ENCODE measurements around the gene CYGB.
"Not testable (repeated sequence)": the region's sequence is repeated elsewhere in the genome, so short reads cannot be mapped to it uniquely, and the experiment has no call there.

CYGB gene

DNA sequence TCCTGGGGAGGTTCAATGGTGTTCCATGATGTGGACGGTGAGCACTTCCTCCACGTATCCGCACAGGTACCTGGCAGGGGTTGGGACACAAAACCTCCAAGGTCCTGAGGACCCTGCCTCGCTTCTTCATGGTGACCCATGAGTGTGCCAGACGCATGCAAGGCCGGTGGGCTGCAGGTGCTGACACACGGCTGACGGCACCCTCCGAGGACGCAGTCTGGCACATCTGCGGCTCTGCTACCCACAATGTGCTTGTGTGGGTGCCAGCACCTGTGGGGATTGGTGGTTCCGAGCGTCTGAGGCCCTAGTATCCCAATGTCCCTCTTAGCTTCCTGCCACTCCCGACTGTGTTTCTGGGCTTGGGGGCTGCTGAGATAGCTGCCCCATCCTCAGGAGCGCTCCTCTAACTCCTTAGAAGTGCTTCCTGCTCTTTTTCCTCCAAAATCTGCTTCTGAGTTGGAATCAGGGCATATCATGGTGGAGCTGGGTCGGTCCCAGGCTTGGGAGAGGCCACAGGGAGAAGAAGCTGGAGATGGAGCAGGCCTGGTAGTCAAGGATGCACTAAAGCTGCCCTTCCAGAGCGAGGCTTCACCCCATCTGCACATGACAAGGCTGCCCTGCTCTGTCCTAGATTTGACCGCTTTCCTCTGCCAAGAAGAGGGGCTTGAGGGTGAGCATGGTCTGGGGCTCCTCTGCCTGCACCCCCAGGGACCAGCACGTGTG lies 1.6 kb downstream of the CYGB start:
- DNase-seq: no peak

DNA sequence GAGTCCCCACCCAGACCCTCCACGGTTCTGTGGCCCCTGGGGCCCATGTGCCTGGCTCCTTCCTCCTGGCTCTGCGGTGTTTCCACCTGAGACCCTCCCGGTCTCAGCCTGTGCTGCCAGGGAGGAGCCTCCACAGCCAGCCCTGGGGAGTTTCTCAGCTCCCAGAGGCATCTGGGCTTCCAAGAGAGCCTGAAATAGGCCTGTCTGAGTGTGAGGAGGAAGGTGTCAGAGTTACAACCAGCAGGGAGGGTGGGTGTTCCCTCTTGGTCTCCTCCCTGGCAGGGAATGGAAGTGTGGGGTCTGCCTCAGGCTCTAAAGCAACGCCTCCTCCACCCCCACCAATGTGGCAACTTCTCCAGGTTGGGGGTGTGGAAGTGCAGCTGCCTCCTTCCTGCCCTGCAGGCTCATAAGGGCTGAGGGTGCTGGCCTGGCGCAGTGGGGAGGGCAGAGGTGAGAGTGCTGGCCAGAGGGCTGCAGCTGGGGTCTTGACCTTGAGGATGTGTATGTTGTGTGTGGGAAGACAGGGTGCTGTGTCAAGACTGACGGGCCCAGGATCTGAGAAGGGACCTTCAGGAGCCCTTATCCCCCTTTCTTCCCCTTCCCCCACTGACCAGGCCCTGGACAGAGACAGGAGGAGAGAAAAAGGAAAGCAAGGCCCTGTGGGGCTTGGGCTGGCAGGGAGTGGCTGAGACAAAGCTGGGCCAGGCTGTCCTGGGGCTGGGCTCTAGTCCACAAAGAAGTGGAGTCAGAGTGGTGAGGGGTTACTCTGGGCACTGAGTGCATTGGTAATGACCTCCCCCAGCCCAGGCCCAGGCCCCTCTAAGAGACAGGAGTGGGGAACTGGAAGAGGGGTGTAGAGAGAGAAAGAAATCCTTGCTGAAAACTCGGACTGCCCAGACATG lies 2.4 kb downstream of the CYGB start:
- no peak for DNase-seq

GRCh38 chr17:76533640-76534359 lies 3.7 kb downstream of the CYGB start:
- not testable (repeated sequence) for DNase-seq

GRCh38 chr17:76532072-76532651 lies 5.3 kb downstream of the CYGB start:
- DNase-seq: no peak

DNA sequence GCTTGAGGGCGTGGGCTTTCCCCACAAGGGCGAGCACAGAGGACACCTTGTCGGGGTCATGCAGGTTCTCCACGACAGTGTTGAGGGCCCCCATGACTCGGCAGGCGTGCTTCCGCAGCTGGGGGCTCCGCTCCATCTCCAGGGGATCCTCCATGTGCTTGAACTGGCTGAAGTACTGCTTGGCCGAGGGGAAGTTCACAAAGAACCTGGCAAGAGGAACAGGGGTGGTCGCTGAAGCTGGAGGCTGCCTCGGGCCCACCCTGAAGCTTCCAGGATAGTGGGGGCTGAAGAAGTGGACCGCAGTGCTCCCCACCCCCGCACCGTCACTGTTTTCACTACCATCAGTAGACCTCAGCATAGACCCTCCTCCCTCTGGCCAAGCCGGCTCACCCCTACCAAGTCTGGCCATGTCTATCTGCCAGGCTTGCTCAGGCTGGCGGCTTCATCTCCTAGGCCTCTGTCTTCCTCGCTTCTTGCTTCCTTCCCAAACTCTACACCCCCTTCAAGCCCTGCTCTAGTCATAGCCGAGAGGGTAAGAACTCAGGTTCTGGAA lies 5.9 kb downstream of the CYGB start:
- DNase-seq: no peak

DNA sequence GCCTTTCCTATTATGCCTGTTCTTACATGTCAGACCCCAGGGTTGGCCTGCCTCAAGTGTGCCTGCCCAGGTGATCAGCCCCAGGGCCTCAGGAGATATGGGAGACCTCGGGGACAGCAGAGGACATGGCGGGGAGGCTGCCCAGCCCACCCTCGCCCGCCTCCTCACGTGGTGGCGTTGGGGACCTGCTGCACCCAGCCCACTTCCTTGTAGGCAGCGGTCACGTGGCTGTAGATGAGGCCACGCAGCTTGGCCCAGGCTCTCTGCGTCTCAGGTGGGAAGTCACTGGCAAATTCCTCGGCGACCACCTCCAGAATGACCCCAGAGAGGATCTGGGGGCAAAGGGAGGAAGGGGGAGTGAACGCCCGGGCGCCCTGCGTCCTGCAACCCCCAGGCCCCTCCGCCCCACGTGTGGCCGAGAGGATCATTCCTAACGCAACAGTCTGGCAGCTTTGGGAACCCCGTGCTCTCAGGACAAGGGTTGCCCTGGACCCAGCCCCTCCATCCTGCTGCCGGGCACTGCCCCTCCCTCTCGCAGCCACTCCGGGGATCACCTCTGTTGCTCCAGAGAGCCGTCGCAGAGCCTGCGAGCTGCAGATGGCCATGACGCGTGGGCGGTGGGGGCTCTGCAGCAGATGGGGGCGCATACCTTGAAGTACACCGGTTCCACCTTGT lies 6.6 kb downstream of the CYGB start:
- no peak for DNase-seq

DNA sequence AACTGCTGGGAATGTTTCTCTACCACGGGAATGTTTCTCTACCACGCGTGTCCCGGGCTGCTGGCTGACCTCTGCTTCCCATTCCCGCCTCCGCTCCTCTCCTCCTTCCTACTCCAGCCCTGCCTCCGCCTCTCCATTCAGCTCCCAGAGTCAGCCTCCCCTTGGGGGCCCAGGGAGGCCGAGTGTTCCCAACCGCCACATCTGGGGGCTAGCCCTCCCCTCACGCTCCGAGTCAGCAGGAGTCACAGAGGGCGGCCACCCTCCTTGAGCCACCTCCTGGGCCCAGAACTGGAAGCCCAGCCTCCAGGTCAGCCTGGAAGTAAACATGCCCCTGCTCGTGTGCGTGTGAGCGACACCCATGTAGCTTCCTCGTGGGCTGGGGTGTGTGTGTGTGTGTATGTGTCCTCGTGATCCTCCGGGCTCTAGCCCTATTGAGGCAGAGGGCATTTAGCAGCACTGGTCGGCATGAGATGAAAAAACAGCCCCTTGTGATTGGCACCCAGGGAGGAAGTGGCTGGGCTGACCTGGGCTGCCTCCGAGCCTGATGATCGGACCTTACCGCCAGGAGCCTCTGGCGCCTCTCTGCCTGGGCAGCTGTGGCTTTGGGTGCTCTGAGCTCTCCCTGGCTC lies 7.3 kb downstream of the CYGB start:
- no peak for DNase-seq

GRCh38 chr17:76529224-76530094 lies 8.1 kb downstream of the CYGB start:
- peak; percentile 76 for DNase-seq

- DNase-seq: no peak
Observed at GRCh38 chr17:76528528-76529223, 8.8 kb downstream of the CYGB start.

DNA sequence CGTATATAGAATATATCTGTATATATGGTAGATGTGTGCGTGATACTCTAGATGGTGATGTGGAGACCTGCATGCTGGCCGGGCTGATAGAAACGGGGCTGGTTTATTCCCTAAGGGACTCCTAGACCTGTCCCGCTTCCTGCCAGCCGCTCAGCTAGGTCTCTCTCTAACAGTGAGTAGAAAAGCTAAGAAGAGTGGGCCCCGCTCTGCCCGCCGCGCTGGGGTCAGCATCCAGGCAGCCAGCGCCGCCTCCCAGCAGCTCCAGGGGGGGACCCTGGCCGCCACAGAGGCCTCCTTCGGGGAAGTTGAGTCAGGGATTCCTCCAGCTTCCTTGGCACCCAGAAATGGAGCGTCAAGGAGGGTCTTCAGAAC lies 9.4 kb downstream of the CYGB start:
- DNase-seq: no peak

DNA sequence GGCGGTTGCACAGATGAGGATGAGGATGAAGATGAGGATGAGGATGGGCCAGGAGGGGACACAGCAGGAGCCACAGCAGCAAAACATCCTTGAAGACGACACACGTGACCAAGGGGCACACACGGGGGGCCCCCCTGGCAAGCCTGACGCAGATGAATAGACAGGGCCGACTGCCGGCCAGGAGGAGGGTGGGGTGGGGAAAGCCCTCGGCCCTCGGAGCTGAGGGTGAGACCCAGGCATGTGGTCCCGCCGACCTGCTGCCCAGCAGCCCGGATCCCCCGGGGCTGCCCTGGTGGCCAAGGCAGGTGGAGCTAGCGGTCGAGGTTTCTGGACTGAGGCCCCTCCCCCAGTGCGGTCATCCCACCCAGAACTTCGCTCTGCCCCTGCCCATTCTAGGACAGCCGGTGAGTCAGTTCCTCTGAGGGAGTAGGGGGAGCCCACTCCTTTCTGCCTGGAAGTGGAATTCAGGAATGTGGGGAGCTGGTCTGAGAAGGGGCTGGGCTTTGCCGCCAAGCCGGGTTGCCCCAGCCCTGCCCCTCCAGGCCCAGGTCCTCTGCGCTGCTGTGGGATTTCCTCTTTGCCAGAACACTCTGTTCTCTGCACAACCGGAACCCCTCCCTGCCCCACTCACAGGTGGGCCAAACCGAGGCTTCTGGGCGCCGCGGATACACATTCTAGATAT lies 9.9 kb downstream of the CYGB start:
- DNase-seq: peak; percentile 68

GRCh38 chr17:76527016-76527415 lies 10.5 kb downstream of the CYGB start:
- not testable (repeated sequence) for DNase-seq

DNA sequence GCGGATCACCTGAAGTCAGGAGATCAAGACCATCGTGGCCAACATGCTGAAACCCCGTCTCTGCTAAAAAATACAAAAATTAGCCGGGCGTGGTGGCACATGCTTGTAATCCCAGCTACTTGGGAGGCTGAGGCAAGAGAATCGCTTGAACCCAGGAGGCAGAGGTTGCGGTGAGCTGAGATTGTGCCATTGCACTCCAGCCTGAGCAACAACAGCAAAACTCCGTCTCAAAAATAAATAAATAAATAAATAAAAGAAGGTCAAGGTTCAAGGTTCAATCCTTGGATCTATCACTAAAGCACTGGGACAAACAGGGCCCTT lies 12.0 kb downstream of the CYGB start:
- DNase-seq: not testable (repeated sequence)

DNA sequence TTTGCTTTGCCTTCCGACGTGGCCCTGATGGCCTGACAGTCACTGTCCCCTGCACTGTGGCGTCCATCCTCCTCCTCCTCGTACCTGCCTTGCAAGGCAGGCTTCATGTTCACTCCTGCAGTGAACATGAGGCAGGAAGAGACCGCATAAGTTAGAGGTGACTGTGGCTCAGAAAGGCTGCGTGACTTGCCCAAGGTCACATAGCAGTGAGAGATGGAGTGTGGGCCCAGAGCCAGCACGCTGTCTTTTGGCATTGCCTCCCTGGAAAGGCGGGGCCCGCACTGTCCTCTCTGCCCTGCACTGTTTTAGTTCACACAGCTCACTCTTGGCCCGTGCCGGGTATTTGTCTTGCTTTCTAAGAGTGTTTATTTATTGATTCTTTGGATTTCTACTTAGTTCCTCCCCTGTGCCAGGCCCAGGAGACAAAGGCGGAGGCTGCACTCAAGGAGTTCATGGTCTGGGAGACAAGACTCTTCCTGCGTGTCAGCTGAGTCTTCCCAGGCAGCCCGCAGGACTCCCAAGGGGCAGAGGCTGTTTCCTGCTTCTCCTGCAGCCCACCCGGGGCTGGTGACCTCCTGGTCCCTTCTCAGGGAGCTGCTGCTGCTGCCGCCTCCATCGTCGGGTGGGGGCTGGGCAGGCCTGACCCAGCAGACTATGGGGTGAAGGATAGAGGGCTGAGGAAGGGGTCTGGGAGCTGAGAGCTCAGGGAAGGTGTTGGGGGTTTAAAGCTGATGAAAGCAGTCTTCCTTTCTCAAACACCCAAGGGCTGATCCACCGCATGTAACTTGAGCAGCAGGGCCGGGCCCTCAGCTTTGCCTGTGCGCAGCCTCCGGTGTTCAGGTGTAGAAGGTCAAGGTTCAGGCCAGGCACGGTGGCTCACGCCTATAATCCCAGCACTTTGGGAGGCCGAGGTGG lies 12.7 kb downstream of the CYGB start:
- DNase-seq: no peak

DNA sequence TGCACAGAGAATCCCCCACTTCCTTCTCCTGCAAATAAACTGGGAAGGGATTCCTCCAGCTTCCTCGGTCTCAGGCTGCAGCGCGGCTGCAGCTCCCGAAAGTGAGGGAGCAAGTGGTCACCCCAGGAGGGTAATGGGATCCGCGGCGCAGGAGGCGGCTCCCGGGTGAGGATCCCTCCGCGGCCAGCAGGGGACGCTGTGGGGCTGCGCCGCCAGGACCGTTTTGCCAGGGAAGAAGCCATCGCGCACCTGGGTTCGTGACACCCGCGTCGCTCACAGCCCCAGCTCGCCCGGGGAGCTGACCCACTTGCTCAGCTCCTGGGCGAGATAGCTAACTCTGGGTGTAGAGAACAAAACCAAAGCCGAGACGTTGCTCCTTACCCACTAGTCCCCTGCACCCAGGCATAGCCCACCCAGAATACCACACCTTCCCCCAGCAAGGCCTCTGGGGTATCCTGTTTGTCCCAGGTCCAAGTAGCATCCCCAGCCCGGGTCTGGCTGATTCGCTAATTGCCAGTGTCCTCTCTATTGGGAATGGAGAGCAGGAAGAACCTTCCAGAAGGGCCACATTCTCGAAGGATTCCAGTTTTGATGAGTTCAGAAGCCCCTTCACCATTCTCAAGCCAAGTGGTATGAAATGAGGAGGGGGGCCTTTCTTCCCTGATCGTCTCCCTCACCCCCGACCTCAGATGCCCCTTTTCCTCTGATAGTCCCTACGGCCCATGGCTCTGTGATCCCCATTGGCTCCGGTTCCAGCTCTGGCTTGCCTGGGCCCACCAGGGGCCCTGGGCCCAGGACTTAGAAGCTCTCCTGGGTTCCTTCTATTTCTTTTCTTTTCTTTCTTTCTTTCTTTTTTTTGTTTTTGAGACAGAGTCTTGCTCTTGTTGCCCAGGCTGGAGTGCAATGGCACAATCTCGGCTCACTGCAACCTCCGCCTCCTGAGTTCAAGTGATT lies 14.1 kb downstream of the CYGB start:
- no peak for DNase-seq

DNA sequence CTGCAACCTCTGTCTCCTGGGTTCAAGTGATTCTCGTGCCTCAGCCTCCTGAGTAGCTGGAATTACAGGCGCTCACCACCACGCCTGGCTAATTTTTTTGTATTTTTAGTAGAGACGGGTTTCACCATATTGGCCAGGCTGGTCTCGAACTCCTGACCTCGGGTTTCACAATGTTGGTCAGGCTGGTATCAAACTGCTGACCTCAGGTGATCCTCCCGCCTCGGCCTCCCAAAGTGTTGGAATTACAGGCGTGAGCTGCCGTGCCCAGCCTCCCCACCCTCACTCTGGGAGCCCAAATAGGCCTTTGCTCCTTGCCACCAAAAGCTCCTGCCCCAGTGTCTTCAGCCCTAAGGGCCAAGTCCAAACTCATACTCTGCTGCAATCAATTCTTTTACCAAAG lies 15.8 kb downstream of the CYGB start:
- not testable (repeated sequence) for DNase-seq

DNA sequence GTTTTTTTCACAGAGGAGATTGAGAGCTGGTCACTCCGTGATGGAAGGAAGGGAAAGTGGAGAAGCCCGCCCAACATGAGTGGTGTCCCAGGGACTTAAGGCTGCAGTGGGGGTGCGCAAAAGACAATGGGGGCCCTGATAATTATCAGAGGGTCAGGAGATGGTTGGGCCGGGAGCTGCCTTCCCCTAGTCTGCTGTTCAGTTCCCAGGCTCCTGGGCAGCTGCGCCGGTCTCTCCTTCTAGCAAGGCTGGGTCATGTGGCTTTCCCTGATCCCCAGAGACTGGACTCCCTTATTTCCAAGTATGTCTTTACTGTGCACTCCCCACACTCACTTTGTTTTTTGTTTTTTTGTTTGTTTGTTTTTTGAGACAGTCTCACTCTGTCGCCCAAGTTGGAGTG lies 16.2 kb downstream of the CYGB start:
- DNase-seq: no peak
